ENCODE measurements around the gene D2HGDH.

The D2HGDH gene

GRCh38 chr2:241812730-241813643 lies 78.6 kb downstream of the D2HGDH start:
- no peak for DNase-seq (ENCODE audit: low read depth, low spot score)
- in situ Hi-C loops (cut with HindIII; ENCODE audit: low sequenced_read_pairs): no loop called here
- no peak for TF ChIP-seq CTCF (IDR thresholded peaks at IDR 0.05; ENCODE audit: low read depth, low read length)
- no peak overlapping the region for H3K4me3 ChIP-seq (ENCODE audit: low read depth, low read length)

GRCh38 chr2:241813644-241814392 lies 79.4 kb downstream of the D2HGDH start:
- in situ Hi-C loops (cut with HindIII; ENCODE audit: low sequenced_read_pairs): no loop called here
- no peak for DNase-seq (ENCODE audit: low read depth, low spot score)
- H3K4me3 ChIP-seq (ENCODE audit: low read depth, low read length): no peak overlapping the region
- no peak for TF ChIP-seq CTCF (IDR thresholded peaks at IDR 0.05; ENCODE audit: low read depth, low read length)

- H3K4me3 ChIP-seq (ENCODE audit: low read depth, low read length): no peak overlapping the region
- in situ Hi-C loops (cut with HindIII; ENCODE audit: low sequenced_read_pairs): no loop called here
- DNase-seq (ENCODE audit: low read depth, low spot score): no peak
- no peak for TF ChIP-seq CTCF (IDR thresholded peaks at IDR 0.05; ENCODE audit: low read depth, low read length)
These were observed 79.9 kb downstream of the D2HGDH start for GRCh38 chr2:241814393-241814642.

GRCh38 chr2:241814643-241815476 lies 80.4 kb downstream of the D2HGDH start:
- no peak for TF ChIP-seq CTCF (IDR thresholded peaks at IDR 0.05; ENCODE audit: low read depth, low read length)
- no peak for DNase-seq (ENCODE audit: low read depth, low spot score)
- in situ Hi-C loops (cut with HindIII; ENCODE audit: low sequenced_read_pairs): no loop called here
- H3K4me3 ChIP-seq (ENCODE audit: low read depth, low read length): no peak overlapping the region

- no peak for TF ChIP-seq CTCF (IDR thresholded peaks at IDR 0.05; ENCODE audit: low read depth, low read length)
- no peak for DNase-seq (ENCODE audit: low read depth, low spot score)
- in situ Hi-C loops (cut with HindIII; ENCODE audit: low sequenced_read_pairs): no loop called here
- H3K4me3 ChIP-seq (ENCODE audit: low read depth, low read length): no peak overlapping the region
These were observed 81.3 kb downstream of the D2HGDH start for GRCh38 chr2:241815477-241816430.

Data from astrocyte of the spinal cord (primary cell).